Measurements from ENCODE around the gene ATG2A. TPM values are rescaled to one million over a fixed set of nuclear protein-coding genes. Genes with fewer than 3 reads are reported as not detected.

The ATG2A gene
- total and polyA plus RNA-seq, 9 of the 15 experiments (the other 6 are each of a cell fraction or from before 2014, with no cell fraction given), result 0.25 to 45.9 (median 5.2) TPM

DNA sequence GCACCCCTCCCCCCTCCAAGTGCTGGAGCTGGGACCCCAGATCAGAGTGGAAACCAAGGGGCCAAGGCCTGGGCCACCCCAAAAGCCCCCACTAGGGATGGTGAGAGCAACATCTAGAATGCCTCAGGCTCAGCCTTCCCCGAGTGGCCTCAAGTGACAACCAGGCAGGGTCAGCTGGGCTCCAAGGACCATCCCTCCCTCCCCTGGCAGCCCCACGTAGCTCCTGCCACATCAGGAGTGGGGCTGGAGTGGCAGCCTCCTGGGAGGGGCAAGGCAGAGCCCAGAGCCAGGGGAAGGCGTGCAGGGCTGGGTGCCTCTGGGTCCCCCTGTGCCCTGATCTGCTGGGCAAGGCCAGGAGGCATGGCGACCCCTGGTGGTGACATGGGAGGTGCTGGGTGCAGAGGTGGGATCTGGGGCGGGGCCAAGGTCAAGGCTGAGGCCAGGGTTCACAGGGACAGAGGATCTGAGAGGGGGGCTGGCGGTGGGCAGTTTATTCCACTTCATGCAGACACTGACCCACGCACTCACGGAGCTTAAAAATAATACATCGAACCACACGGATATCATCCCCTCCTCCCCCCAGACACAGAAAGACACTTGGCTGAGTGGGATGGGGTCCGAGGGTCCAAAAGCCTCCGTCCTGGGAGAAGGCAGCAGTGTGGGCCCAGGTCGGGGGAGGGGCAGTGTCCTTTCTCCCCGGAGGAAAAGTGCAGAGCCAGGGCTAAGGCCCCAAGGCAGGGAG is 22.8 kb downstream of the ATG2A start (continued):
- TF ChIP-seq ZNF830 (CRISPR knock-in tag; IDR thresholded peaks at IDR 0.05) (no peak), ZNF696 (CRISPR knock-in tag; conservative IDR thresholded peaks at IDR 0.05) (no peak), RBM34 (IDR thresholded peaks at IDR 0.05; ENCODE audit: borderline replicate concordance, insufficient read depth, low read length) (no peak), ZNF175 (CRISPR knock-in tag; IDR thresholded peaks at IDR 0.05; ENCODE audit: low read depth) (no peak), BRF1 (IDR thresholded peaks at IDR 0.05; ENCODE audit: borderline replicate concordance, extremely low read depth, insufficient read length) (no peak), ZBTB9 (CRISPR knock-in tag; IDR thresholded peaks at IDR 0.05) (peak; percentile 26; the same call in 1 of the 2 replicates), POLR2G (IDR thresholded peaks at IDR 0.05; ENCODE audit: low read depth, low read length) (peak; percentile 60; the same call in 1 of the 2 replicates), FOSL1 (tag; conservative IDR thresholded peaks at IDR 0.05) (no peak), NR3C1 (CRISPR knock-in tag; IDR thresholded peaks at IDR 0.05) (no peak), ZNF184 (CRISPR knock-in tag; IDR thresholded peaks at IDR 0.05) (no peak), MXI1 (IDR thresholded peaks at IDR 0.05; ENCODE audit: low read depth, low read length) (no peak), ZBTB43 (CRISPR knock-in tag; IDR thresholded peaks at IDR 0.05) (no peak), MAFF (IDR thresholded peaks at IDR 0.05; ENCODE audit: low read length) (no peak)
- TF ChIP-seq, protein P1, sequence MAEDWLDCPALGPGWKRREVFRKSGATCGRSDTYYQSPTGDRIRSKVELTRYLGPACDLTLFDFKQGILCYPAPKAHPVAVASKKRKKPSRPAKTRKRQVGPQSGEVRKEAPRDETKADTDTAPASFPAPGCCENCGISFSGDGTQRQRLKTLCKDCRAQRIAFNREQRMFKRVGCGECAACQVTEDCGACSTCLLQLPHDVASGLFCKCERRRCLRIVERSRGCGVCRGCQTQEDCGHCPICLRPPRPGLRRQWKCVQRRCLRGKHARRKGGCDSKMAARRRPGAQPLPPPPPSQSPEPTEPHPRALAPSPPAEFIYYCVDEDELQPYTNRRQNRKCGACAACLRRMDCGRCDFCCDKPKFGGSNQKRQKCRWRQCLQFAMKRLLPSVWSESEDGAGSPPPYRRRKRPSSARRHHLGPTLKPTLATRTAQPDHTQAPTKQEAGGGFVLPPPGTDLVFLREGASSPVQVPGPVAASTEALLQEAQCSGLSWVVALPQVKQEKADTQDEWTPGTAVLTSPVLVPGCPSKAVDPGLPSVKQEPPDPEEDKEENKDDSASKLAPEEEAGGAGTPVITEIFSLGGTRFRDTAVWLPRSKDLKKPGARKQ (CRISPR knock-in tag; IDR thresholded peaks at IDR 0.05), result no peak
- TF ChIP-seq, protein P2, sequence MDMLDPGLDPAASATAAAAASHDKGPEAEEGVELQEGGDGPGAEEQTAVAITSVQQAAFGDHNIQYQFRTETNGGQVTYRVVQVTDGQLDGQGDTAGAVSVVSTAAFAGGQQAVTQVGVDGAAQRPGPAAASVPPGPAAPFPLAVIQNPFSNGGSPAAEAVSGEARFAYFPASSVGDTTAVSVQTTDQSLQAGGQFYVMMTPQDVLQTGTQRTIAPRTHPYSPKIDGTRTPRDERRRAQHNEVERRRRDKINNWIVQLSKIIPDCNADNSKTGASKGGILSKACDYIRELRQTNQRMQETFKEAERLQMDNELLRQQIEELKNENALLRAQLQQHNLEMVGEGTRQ (CRISPR knock-in tag; IDR thresholded peaks at IDR 0.05), result no peak
- TF ChIP-seq, protein P3, sequence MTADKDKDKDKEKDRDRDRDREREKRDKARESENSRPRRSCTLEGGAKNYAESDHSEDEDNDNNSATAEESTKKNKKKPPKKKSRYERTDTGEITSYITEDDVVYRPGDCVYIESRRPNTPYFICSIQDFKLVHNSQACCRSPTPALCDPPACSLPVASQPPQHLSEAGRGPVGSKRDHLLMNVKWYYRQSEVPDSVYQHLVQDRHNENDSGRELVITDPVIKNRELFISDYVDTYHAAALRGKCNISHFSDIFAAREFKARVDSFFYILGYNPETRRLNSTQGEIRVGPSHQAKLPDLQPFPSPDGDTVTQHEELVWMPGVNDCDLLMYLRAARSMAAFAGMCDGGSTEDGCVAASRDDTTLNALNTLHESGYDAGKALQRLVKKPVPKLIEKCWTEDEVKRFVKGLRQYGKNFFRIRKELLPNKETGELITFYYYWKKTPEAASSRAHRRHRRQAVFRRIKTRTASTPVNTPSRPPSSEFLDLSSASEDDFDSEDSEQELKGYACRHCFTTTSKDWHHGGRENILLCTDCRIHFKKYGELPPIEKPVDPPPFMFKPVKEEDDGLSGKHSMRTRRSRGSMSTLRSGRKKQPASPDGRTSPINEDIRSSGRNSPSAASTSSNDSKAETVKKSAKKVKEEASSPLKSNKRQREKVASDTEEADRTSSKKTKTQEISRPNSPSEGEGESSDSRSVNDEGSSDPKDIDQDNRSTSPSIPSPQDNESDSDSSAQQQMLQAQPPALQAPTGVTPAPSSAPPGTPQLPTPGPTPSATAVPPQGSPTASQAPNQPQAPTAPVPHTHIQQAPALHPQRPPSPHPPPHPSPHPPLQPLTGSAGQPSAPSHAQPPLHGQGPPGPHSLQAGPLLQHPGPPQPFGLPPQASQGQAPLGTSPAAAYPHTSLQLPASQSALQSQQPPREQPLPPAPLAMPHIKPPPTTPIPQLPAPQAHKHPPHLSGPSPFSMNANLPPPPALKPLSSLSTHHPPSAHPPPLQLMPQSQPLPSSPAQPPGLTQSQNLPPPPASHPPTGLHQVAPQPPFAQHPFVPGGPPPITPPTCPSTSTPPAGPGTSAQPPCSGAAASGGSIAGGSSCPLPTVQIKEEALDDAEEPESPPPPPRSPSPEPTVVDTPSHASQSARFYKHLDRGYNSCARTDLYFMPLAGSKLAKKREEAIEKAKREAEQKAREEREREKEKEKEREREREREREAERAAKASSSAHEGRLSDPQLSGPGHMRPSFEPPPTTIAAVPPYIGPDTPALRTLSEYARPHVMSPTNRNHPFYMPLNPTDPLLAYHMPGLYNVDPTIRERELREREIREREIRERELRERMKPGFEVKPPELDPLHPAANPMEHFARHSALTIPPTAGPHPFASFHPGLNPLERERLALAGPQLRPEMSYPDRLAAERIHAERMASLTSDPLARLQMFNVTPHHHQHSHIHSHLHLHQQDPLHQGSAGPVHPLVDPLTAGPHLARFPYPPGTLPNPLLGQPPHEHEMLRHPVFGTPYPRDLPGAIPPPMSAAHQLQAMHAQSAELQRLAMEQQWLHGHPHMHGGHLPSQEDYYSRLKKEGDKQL (CRISPR knock-in tag; IDR thresholded peaks at IDR 0.05; ENCODE audit: borderline replicate concordance), result no peak

Data from K562 (cell line).